Stimulated activated CD8-positive, alpha-beta memory T cell treated with anti-CD3 and anti-CD28 coated beads, Interleukin-12 subunit alpha, Interleukin-12 subunit beta, amount 100 ng/mL, for 1 hour (primary cell): ENCODE data around the gene ERCC4.

Experiments used
- DNase-seq: peaks from one replicate; pipeline ENCODE4 v3.0.0-alpha.2; 2020; ENCODE audit warnings: low read depth

ERCC4 gene

GRCh38 chr16:13948086-13948485 is 28.1 kb downstream of the ERCC4 start:
- no peak for DNase-seq

GRCh38 chr16:13950821-13951547 is 31.0 kb downstream of the ERCC4 start:
- no peak for DNase-seq

- DNase-seq: no peak
Observed at GRCh38 chr16:13951611-13952010, 31.7 kb downstream of the ERCC4 start.

GRCh38 chr16:13953501-13953900 is 33.5 kb downstream of the ERCC4 start:
- no peak for DNase-seq

GRCh38 chr16:13956635-13957196 is 36.8 kb downstream of the ERCC4 start:
- no peak for DNase-seq

GRCh38 chr16:13957197-13958078 is 37.5 kb downstream of the ERCC4 start:
- DNase-seq: no peak

- no peak for DNase-seq
Observed at GRCh38 chr16:13958474-13958873, 38.5 kb downstream of the ERCC4 start.

- DNase-seq: no peak
Observed at GRCh38 chr16:13959626-13960025, 39.7 kb downstream of the ERCC4 start.

- DNase-seq: no peak
Observed at GRCh38 chr16:13961099-13961811, 41.3 kb downstream of the ERCC4 start.

- DNase-seq: no peak
Observed at GRCh38 chr16:13962232-13962631, 42.3 kb downstream of the ERCC4 start.

GRCh38 chr16:13968835-13969234 is 48.9 kb downstream of the ERCC4 start:
- DNase-seq: no peak

GRCh38 chr16:13969711-13970110 is 49.8 kb downstream of the ERCC4 start:
- no peak for DNase-seq

- no peak for DNase-seq
Observed at GRCh38 chr16:13970708-13971422, 50.9 kb downstream of the ERCC4 start.

GRCh38 chr16:13973321-13974023 is 53.5 kb downstream of the ERCC4 start:
- no peak for DNase-seq

GRCh38 chr16:13977177-13977576 is 57.2 kb downstream of the ERCC4 start:
- no peak for DNase-seq

- DNase-seq: no peak
Observed at GRCh38 chr16:13982451-13982850, 62.5 kb downstream of the ERCC4 start.

- no peak for DNase-seq
Observed at GRCh38 chr16:13983625-13984024, 63.7 kb downstream of the ERCC4 start.

GRCh38 chr16:13984794-13985193 is 64.8 kb downstream of the ERCC4 start:
- no peak for DNase-seq

GRCh38 chr16:13988038-13988437 is 68.1 kb downstream of the ERCC4 start:
- DNase-seq: no peak

GRCh38 chr16:13992322-13992721 is 72.4 kb downstream of the ERCC4 start:
- no peak for DNase-seq

GRCh38 chr16:13992976-13993375 is 73.0 kb downstream of the ERCC4 start:
- no peak for DNase-seq
